Liver (tissue), 3 donors: Measurements from ENCODE around the gene TBC1D10A.

Source experiments
- ATF3 ChIP-seq: IDR thresholded peaks from 2 replicates; pipeline ENCODE4 v1.6.1; 2016; ENCODE audit warnings: antibody characterized with exemption
- CTCF ChIP-seq: fragments of 150-350 bp; IDR thresholded peaks from 2 replicates; pipeline ENCODE4 v1.5.1; 2017; ENCODE audit warnings: improper control_type of control experiment, low read depth, low read length; ENCODE audit not compliant: missing input control
- JUND ChIP-seq, 2 donors: IDR thresholded peaks; 2 replicates each; pipeline ENCODE4 v1.6.1; 2016; ENCODE audit warnings: antibody characterized with exemption in 2 of 2
- TAF1 ChIP-seq: conservative IDR thresholded peaks from 2 replicates; pipeline ENCODE4 v1.6.1; 2016; ENCODE audit warnings: antibody characterized with exemption, mild to moderate bottlenecking
- TF ChIP-seq, protein P1 (sequence below): IDR thresholded peaks from 2 replicates; pipeline ENCODE4 v1.6.1; 2016; ENCODE audit warnings: antibody characterized with exemption, mild to moderate bottlenecking
- donor health status: healthy.
- donor health status: healthy.

- TF ChIP-seq CTCF, result no peak
- TF ChIP-seq TAF1, result no peak
- no peak for TF ChIP-seq ATF3
- TF ChIP-seq, protein P1, sequence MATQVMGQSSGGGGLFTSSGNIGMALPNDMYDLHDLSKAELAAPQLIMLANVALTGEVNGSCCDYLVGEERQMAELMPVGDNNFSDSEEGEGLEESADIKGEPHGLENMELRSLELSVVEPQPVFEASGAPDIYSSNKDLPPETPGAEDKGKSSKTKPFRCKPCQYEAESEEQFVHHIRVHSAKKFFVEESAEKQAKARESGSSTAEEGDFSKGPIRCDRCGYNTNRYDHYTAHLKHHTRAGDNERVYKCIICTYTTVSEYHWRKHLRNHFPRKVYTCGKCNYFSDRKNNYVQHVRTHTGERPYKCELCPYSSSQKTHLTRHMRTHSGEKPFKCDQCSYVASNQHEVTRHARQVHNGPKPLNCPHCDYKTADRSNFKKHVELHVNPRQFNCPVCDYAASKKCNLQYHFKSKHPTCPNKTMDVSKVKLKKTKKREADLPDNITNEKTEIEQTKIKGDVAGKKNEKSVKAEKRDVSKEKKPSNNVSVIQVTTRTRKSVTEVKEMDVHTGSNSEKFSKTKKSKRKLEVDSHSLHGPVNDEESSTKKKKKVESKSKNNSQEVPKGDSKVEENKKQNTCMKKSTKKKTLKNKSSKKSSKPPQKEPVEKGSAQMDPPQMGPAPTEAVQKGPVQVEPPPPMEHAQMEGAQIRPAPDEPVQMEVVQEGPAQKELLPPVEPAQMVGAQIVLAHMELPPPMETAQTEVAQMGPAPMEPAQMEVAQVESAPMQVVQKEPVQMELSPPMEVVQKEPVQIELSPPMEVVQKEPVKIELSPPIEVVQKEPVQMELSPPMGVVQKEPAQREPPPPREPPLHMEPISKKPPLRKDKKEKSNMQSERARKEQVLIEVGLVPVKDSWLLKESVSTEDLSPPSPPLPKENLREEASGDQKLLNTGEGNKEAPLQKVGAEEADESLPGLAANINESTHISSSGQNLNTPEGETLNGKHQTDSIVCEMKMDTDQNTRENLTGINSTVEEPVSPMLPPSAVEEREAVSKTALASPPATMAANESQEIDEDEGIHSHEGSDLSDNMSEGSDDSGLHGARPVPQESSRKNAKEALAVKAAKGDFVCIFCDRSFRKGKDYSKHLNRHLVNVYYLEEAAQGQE, result no peak
- no peak for TF ChIP-seq JUND (IDR thresholded peaks at IDR 0.05)
Measured at GRCh38 chr22:30280505-30280904, 46.2 kb downstream of the TBC1D10A start.
